Hematopoietic multipotent progenitor cell (in vitro differentiated cells): ENCODE results near the gene SLC22A5. TPM values are rescaled to one million over a fixed set of nuclear protein-coding genes. Genes with fewer than 3 reads are reported as not detected.

Source experiments
- DNase-seq, 3 donors: peaks; one replicate each; pipeline ENCODE4 v3.0.0-alpha.2; 2011 to 2015; ENCODE audit warnings: low read depth in 2 of 3, low spot score in 2 of 3
- total RNA-seq: library from RNA; depleted of rRNA; stranded (reverse); fragments of >200 nt; gene quantifications from one replicate; pipeline ENCODE4 v1.2.3, GENCODE V29; 2012

Gene SLC22A5
- total RNA-seq, 1 donor, result 12.9 TPM

DNA sequence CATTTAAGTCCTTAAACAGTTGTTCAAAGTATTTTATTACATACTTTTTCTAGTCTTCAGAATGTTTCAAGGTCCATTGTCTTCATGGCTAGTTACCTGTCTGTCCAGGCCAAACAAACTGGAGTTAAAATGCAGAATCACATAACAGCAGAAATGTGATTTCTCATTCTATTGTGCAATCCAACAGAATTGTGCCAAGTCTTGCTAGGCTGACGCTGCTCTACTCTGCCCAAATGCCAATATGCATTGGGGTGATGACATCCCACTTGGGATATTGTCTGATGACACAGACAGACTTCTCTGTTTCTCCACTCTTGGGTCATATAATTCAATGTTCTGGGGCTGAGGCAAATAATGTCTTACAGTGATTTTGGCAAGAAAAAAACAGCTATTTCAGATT lies 5.2 kb upstream of the SLC22A5 start:
- DNase-seq, result no peak

DNA sequence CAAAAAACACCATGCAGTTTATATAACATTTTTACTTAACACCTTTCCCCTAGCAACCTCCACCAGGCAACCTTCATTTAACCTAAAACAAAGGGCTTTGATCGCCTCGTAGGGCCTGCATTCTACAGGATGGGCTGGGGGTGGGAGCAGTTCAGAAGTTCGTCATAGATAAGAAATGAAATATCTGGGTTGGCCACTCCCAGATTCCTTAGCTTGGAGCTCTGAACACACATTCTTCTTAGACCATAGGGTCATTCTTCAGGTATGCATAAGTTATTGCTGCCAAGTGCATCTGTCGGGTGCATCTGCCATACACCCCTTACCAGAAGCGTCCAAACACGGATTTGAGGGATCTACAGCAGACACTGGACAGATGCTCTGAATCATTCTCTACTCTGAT lies 4.3 kb upstream of the SLC22A5 start:
- DNase-seq, result no peak

DNA sequence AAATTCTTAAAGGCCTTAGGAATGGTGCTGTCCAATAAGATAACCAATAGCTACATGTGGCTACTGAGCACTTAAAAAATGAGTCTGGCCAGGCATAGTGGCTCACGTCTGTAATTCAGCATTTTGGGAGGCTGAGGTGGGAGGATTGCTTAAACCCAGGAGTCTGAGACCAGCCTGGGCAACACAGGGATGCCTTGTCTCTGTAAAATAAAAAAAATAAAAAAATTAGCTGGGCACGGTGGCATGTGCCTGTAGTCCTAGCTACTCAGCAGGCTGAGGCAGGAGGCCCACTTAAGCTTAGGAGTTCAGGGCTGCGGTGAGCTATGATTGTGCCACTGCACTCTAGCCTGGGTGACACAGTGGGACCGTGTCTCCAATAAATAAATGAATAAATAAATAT lies 1.3 kb upstream of the SLC22A5 start:
- DNase-seq, result no peak

DNA sequence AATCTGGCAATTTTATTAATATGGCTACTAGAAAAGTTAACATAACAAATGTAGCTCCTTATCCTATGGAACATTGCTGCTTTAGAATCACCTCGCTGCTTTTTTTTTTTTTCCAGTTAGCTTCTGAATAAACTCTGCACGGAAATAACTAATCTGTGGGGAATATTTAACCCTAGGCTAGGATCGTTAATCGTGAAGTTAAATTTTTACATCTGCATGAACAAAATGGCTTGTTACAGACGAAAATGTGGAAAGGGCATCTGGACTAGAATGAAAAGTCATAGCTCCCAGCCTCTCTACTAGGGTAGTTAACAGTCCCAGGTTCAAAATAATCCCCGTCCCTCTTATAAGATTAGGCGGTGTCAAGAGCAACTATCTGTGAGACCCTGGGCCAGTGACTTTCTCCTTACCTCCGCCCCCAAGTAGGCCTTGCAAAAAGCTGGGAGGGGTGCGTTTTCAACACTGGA lies 470 bp upstream of the SLC22A5 start:
- DNase-seq, result peak in 1 of 3 donors; percentile 52

- no peak for DNase-seq
Measured at GRCh38 chr5:132370181-132370970, 866 bp downstream of the SLC22A5 start.

GRCh38 chr5:132370971-132371602 lies 1.6 kb downstream of the SLC22A5 start:
- DNase-seq, result no peak

GRCh38 chr5:132371603-132371994 lies 2.1 kb downstream of the SLC22A5 start:
- no peak for DNase-seq

DNA sequence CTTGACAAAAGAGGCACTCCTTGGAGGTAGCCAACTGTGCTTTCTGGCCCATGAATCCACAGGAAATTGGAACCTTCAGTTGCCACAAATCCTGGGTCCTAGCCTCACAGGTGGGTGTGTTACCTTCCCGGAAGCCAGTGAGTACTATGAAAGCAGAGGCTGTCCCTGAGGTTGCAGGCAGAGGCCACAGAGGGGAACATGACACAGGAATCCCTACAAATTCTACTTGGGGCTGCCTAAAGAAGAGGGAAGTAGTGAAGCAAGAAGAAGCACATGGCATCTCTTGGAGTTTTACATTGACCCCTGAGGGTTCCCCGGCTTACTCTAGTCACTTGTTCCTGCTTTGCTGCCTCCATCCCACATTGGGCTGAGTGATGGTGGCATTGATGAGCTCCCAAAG lies 2.6 kb downstream of the SLC22A5 start:
- DNase-seq, result no peak

GRCh38 chr5:132372542-132372941 lies 3.0 kb downstream of the SLC22A5 start:
- no peak for DNase-seq

DNA sequence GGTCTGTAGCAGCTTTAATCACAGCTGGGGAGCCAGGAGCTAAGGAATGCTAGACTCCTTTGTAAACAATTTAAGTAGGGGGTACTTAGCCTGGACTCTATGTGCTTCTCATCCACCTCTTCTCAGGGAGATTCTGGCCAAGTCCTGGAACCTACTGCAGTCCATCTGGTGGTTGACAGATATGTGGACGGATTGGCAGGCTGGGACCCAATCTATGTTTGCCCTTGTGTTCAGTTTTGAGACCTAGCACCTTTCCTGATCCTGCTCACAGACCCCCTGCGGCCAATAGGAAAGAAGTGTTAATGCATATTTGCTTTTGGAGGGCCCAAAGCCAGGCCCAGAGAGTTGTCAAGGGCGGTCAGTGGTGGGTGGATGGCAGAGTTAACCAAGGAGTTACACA lies 6.4 kb downstream of the SLC22A5 start:
- DNase-seq, result no peak

DNA sequence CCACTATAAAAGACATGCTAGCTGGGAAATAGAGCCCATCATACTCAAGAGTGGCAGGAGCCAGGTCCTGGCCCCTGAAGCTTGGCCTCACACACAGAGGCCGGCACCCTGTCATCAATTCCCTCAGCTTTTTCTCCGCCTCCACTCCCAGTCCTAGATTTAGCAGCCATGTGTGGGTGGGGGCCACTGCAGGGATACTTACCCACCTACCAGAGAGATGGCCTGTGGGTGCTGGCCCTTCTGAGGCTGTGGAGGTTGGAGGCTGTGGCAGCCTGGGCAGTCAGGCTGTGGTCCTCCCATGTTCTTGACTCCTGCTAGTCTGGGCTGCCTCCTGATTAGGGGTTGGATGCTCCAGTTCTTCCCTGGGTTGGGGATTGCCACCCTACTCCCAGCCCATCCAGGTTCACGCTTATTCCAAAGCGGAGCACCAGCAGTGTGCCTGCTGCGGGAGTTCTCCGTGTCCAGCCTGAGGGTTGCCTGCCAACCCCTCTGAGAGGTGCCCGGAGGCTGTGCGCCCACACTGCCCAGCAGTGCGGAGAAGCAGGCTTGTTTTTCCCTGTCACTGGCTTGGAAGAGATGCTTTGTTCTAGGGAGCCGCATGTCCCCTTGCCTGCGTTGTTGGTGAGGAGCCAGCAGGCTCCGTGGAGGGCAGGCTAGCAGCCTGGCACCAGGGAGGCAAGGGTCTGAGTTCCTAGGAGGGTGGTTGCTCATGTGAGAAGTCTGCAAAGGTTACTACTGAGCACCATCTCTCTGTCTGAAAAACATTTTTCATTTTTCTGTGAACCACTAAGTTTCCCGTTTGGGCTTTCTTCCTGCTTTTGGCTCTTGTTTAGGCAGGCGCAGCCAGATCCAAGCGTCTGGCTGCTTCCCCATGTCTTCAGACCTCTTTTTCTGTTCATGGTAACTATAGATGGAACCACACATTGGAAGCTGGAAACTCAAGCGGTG lies 7.5 kb downstream of the SLC22A5 start:
- DNase-seq, result no peak

GRCh38 chr5:132377738-132378137 lies 8.2 kb downstream of the SLC22A5 start:
- no peak for DNase-seq

GRCh38 chr5:132378580-132378979 lies 9.1 kb downstream of the SLC22A5 start:
- DNase-seq, result no peak

GRCh38 chr5:132380047-132380446 lies 10.5 kb downstream of the SLC22A5 start:
- no peak for DNase-seq

DNA sequence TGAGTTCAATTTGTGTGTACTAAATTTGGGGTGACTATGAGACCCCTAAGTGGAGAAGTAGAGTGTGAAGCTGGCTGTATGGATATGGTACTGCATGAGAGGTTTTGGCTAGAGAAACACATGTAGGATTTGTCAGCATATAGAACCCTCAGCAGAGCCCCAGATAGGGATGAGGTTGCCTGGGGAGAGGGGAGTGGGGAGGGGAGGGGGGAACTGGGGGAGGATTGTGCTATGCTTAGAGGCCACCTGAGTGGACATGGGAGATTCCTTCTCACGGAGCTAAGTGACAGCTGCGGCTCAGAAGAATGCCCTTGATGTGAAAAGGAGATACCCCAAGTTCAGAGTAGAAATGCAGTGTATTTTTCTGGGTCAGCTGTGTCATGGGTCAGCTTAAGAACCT lies 11.2 kb downstream of the SLC22A5 start:
- no peak for DNase-seq

- no peak for DNase-seq
Measured at GRCh38 chr5:132381614-132382013, 12.1 kb downstream of the SLC22A5 start.

- DNase-seq, result no peak
Measured at GRCh38 chr5:132383261-132383660, 13.8 kb downstream of the SLC22A5 start.

GRCh38 chr5:132383984-132384383 lies 14.5 kb downstream of the SLC22A5 start:
- no peak for DNase-seq

- DNase-seq, result peak in 1 of 3 donors; percentile 66
Measured at GRCh38 chr5:132384506-132385050, 15.1 kb downstream of the SLC22A5 start.

- DNase-seq, result peak; percentile 38 to 91 (median 81)
Measured at GRCh38 chr5:132385326-132386105, 16.0 kb downstream of the SLC22A5 start.
